PC-3 (cell line): ENCODE measurements around the gene CNPY2.
"Not testable (repeated sequence)": the region's sequence is repeated elsewhere in the genome, so short reads cannot be mapped to it uniquely, and the experiment has no call there.

Experiments
- EZH2 ChIP-seq: fragments of 300-600 bp; sonication (generic); IDR thresholded peaks from one replicate; pipeline ENCODE4 v1.6.1; 2017; ENCODE audit warnings: antibody characterized with exemption, mild to moderate bottlenecking, low read length; ENCODE audit not compliant: unreplicated experiment
- EZH2phosphoT487 ChIP-seq: fragments of 300-600 bp; sonication (generic); IDR thresholded peaks from 2 replicates; pipeline ENCODE4 v1.6.1; 2018; ENCODE audit warnings: mild to moderate bottlenecking, antibody characterized with exemption, low read length, borderline replicate concordance
- TF ChIP-seq, protein P1 (sequence below): fragments of 300-600 bp; sonication (generic); conservative IDR thresholded peaks from 2 replicates; pipeline ENCODE4 v1.5.1; 2017; ENCODE audit warnings: antibody characterized with exemption, low read depth, mild to moderate bottlenecking, low read length

DNA sequence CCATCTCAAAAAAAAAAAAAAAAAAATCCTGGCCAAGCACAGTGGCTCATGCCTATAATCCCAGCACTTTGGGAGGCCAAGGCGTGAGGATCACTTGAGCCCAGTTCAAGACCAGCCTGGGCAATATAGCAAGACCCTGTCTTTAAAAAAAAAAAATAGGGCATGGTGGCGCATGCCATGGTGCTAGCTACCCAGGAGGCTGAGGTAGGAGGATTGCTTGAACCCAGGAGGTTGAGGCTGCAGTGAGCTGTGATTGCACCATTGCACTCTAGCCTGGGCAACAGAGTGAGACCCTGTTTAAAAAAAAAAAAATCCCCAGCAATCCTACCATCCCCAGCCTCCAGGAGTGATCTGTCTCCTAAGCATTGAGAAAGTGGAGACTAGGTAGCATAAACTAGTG, 26.5 kb upstream of the CNPY2 start:
- TF ChIP-seq, protein P1, sequence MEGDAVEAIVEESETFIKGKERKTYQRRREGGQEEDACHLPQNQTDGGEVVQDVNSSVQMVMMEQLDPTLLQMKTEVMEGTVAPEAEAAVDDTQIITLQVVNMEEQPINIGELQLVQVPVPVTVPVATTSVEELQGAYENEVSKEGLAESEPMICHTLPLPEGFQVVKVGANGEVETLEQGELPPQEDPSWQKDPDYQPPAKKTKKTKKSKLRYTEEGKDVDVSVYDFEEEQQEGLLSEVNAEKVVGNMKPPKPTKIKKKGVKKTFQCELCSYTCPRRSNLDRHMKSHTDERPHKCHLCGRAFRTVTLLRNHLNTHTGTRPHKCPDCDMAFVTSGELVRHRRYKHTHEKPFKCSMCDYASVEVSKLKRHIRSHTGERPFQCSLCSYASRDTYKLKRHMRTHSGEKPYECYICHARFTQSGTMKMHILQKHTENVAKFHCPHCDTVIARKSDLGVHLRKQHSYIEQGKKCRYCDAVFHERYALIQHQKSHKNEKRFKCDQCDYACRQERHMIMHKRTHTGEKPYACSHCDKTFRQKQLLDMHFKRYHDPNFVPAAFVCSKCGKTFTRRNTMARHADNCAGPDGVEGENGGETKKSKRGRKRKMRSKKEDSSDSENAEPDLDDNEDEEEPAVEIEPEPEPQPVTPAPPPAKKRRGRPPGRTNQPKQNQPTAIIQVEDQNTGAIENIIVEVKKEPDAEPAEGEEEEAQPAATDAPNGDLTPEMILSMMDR: not testable (repeated sequence)
- not testable (repeated sequence) for TF ChIP-seq EZH2phosphoT487, EZH2
